ENCODE data around the gene LRBA.
"Not testable (repeated sequence)": the region's sequence is repeated elsewhere in the genome, so short reads cannot be mapped to it uniquely, and the experiment has no call there.

Gene LRBA

DNA sequence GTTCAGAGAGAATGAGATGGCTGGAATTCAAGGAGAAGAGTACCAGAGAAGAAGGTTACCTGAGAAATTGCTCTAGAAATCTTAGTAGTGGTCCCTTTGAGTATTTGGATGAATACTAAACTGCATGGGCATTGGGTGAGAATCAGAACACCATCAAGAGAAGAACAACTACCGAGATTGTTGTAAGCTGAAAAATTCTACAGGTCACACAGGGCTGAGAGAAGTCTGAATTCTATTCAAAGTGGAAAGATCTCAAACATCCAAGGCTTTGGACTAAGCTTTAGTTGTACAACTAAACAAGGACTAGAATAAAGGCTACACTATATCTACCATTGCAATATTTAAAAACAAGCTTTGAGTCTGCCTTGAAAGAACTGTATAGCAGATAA is 40.8 kb downstream of the LRBA start:
- DNase-seq (ENCODE audit: low read depth in 2 of 2, low spot score in 1 of 2): no peak

- no peak for DNase-seq (ENCODE audit: low read depth in 2 of 2, low spot score in 1 of 2)
Measured at GRCh38 chr4:150973626-150974251, 41.3 kb downstream of the LRBA start.

DNA sequence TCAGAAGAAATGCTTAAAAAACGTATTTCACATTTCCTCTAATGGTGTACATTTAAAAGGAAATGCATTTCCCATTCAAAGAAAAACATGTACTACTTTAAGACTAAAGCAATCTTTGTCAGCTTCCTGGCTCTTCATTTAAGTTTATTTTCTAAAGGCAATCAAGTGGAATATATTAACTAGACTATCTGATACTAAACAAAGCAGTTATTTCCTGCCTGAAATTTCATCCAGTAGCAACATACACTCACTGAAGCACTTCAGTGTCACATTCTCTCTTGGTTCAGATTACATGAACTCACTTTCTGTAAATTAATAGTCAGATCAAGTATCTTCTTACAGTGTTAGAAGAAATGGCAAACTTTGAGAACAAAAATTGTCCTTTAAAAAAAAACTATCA is 42.5 kb downstream of the LRBA start:
- no peak for DNase-seq (ENCODE audit: low read depth in 2 of 2, low spot score in 1 of 2)

GRCh38 chr4:150971901-150972300 is 43.2 kb downstream of the LRBA start:
- DNase-seq (ENCODE audit: low read depth in 2 of 2, low spot score in 1 of 2): no peak

- DNase-seq (ENCODE audit: low read depth in 2 of 2, low spot score in 1 of 2): no peak
Measured at GRCh38 chr4:150970685-150971151, 44.4 kb downstream of the LRBA start.

DNA sequence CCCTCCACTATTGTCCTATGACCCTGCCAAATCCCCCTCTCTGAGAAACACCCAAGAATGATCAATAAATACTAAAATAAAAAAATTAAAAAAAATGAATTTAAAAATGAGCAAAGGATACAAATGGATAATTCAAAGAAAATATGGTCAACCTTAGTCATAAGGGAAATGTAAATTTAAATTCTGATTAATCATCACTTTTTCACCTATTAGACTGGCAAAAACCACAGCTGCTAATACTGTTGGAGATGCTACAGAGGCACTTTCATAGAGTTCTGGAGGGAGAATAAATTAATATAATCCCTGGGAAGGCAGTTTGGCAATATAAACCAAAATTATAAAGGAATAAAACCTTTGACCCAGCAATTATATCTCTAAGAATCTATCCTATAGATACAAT is 50.3 kb downstream of the LRBA start:
- DNase-seq (ENCODE audit: low read depth in 2 of 2, low spot score in 1 of 2): no peak

- not testable (repeated sequence) for DNase-seq (ENCODE audit: low read depth in 2 of 2, low spot score in 1 of 2)
Measured at GRCh38 chr4:150963602-150964345, 51.3 kb downstream of the LRBA start.

GRCh38 chr4:150962245-150962644 is 52.8 kb downstream of the LRBA start:
- no peak for DNase-seq (ENCODE audit: low read depth in 2 of 2, low spot score in 1 of 2)

DNA sequence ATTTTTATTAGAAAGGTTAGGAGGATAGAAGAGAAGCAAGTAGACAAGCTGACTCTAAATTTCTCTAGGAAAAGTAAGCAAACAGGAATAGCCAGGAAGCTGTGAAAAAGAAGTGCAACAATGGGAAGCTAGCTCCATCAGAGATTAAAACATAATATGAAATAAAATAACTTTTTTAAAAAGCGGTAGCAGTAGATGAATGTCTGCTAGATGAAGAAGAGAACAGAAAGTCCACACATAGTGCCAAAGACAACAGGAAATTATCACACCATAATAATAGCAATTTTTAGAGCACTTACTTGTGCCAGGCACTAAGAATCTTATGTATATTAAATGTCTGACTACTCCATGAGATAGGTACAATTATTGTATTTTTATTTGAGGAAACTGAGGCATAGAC is 53.5 kb downstream of the LRBA start:
- DNase-seq (ENCODE audit: low read depth in 2 of 2, low spot score in 1 of 2): no peak

DNA sequence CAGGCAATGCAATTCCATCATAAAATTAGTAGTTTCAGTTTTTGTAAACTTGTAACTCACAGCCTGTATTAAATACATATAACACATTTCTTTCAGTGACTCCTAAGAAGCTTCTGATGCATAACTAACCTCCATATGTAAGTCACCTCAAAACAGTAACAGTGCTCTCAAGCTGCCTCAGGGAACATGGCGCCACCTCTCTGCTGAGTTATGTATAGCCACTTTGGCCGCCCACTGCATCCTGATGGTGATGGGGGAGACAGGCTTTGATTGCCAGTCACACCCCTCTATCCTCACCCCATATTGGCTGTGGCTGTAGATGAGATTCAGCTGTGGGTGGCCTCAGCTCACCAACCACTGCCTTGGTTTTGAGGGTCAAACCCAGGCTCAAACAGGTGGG is 54.3 kb downstream of the LRBA start:
- peak in 1 of 2 donors; percentile 3 for DNase-seq (ENCODE audit: low read depth in 2 of 2, low spot score in 1 of 2)

DNA sequence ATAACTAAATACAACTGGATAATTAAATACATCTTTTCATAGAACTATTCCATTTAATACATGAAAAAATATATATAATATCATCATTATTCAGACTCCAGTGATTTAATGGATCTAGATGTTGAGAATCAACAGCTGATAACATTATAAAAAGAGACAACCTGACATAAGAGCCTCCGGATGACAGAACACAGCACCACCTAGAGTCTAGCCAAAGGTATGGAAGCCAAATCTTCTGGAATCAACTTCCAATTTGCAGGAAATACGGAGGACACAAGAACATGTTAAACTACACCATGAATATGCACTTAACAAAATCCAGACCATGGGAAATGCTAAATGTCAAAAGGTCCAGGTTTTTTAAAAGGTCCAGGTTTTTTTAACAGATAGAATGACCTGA is 55.0 kb downstream of the LRBA start:
- DNase-seq (ENCODE audit: low read depth in 2 of 2, low spot score in 1 of 2): no peak

GRCh38 chr4:150957981-150958380 is 57.1 kb downstream of the LRBA start:
- not testable (repeated sequence) for DNase-seq (ENCODE audit: low read depth in 2 of 2, low spot score in 1 of 2)

DNA sequence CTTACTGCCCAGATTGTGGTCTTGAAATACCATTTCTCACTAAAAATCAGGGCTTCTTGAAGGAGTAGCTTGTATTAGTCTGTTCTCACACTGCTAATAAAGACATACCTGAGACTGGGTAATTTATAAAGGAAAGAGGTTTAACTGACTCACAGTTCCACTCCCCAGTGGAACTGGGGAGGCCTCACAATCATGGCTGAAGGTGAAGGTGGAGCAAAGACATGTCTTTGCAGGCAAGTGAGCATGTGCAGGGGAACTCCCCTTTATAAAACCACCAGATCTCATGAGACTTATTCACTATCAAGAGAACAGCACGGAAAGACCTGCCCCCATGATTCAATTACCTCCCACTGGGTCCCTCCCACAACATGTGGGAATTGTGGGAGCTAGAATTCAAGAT is 58.0 kb downstream of the LRBA start:
- not testable (repeated sequence) for DNase-seq (ENCODE audit: low read depth in 2 of 2, low spot score in 1 of 2)

GRCh38 chr4:150953916-150954315 is 61.2 kb downstream of the LRBA start:
- DNase-seq (ENCODE audit: low read depth in 2 of 2, low spot score in 1 of 2): not testable (repeated sequence)

- no peak for DNase-seq (ENCODE audit: low read depth in 2 of 2, low spot score in 1 of 2)
Measured at GRCh38 chr4:150952167-150952845, 62.8 kb downstream of the LRBA start.

DNA sequence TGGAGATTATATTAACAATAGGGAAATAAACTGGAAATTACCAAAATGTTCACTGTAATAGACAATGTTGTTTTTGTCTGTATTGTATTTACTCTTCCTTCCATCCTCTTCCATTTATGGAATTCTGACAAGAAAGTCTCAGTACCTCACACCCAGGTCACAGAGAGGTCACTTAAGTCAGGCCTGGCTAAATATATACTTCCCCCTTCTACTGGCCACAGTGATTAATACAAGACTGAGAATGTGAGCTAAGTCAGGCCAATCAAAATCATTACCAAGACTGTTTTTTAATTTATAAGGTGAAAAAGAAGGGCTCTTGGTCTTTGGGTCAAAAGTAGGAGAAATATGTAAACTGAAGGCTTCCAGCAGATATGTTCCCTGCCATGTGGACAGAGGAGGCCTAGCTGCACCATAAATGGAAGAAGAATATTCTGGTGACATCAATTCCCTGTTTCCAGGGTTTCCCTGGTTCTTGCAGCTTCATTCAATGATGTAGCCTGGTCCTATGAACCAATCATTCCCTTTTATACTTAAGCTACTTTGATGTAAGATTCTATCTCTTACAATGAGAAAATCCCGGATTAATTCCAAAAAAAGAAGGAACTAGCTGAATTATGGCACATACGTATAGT is 64.3 kb downstream of the LRBA start:
- DNase-seq (ENCODE audit: low read depth in 2 of 2, low spot score in 1 of 2): no peak

GRCh38 chr4:150949943-150950342 is 65.1 kb downstream of the LRBA start:
- no peak for DNase-seq (ENCODE audit: low read depth in 2 of 2, low spot score in 1 of 2)

- no peak for DNase-seq (ENCODE audit: low read depth in 2 of 2, low spot score in 1 of 2)
Measured at GRCh38 chr4:150949342-150949741, 65.7 kb downstream of the LRBA start.

DNA sequence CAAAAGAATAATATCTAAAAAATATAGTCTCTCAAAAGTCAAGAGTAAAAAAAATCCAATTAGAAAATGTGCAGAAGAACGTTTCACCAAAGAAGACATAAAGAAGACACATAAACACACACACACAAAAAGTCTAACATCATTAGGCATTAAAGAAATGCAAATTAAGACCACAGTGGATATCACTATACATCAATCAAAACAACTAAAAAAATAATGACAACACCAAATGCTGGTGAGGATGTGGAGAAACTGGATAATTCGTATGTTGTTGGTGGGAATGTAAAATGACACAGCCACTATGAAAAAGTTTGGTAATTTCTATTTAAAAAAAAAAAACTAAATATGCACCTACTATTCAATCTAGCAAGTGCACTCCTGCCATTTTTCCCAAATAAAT is 66.4 kb downstream of the LRBA start:
- no peak for DNase-seq (ENCODE audit: low read depth in 2 of 2, low spot score in 1 of 2)

GRCh38 chr4:150948074-150948473 is 67.0 kb downstream of the LRBA start:
- no peak for DNase-seq (ENCODE audit: low read depth in 2 of 2, low spot score in 1 of 2)

DNA sequence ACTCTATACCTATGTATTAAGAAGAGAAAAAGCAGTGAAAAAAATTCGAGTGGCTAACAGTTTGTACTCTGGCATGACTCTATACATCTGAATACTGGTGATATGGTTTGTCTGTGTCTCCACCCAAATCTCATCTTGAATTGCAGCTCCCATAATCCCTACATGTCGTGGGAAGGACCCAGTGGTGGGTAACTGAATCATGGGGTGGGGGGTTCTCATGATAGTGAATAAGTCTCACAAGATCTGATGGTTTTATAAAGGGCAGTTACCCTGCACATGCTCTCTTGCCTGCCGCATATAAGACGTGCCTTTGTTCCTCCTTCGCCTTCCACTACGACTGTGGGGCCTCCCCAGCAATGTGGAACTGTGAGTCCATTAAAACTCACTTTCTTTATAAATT is 70.4 kb downstream of the LRBA start:
- no peak for DNase-seq (ENCODE audit: low read depth in 2 of 2, low spot score in 1 of 2)

DNA sequence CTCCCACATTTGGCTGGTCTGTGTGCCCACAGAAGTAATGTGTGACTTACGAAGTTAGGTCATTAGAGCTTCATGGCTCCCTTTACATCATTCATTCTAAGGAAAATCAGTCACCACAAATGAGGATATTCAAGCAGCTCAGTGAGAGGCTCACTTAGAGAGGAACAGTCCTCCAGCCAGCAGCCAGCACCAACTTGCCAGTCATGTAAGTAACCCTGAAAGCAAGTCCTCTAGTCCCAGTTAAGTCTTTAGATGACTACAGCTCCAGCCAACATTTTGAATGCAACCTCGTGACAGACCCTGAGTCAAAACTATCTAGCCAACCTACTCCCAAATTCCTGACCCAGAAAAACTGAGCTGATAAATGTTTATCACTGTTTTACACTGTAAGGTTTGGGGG is 71.3 kb downstream of the LRBA start:
- DNase-seq (ENCODE audit: low read depth in 2 of 2, low spot score in 1 of 2): no peak
